T-helper 9 cell (primary cell): ENCODE measurements around the gene ABCD1.

ENCODE experiments used
- DNase-seq: peaks from one replicate; pipeline ENCODE4 v3.0.0-alpha.2; 2020

ABCD1 gene

DNA sequence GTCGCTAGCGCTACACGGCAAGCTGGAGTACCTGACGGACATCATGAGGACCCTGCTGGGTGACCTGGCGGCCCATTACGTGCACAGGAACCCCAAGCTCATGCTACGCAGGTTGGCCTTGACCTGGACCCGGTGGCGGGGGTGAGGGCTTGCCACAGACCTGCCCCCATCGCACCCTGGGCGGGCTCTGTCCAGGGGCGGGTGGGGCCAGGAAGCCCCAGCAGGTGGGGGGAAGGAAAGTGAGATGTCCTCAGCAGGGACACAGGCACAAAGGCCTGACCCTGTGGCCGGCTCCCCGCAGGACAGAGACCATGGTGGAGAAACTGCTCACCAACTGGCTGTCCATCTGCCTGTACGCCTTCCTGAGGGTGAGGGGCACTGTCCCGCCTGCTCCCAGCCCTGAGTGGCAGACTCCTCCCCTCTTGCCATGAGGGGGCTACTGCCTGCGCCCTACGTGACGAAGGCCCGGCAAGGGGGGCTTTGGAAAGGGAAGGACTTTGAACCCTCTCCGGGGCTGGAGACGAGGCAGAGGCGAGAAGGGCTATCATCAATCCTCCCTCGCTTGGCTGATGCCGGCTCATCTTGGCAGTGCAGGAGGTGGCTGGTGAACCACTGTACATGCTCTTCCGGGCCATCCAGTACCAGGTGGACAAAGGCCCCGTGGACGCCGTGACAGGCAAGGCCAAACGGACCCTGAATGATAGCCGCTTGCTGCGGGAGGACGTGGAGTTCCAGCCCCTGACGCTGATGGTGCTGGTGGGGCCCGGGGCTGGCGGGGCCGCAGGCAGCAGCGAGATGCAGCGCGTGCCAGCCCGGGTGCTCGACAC, 50.9 kb downstream of the ABCD1 start:
- no peak for DNase-seq

DNA sequence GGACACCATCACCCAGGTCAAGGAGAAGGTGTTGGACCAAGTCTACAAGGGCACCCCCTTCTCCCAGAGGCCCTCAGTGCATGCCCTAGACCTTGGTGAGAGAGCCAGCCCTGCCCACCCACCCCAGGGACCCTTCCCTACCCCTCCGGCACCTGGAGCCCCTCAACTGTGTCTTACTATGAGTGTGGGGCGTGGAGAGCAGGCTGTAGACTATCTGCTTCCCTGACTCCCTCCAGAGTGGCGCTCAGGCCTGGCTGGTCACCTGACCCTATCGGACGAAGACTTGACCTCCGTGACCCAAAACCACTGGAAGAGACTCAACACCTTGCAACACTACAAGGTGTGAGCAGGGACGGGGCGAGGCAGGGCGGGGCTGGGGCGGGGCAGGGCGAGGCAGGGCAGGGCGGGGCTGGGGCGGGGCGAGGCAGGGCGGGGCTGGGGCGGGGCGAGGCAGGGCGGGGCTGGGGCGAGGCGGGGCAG, 51.5 kb downstream of the ABCD1 start:
- DNase-seq = no peak

DNA sequence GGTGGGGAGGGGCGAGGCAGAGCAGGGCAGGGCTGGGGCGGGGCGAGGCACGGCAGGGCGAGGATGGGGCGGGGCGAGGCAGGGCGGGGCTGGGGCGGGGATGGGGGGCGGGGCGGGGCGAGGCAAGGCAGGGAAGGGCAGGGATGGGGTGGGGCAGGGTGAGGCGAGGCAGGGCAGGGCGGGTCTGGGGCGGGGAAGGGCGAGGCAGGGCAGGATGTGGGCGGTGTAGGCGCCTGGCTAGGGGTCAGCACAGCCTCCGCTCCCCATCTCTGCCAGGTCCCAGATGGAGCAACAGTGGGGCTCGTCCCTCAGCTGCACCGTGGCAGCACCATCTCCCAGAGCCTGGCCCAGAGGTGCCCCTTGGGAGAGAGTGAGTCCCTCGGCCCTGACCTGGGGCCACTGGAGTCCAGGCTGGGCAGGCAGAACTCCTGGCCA, 52.0 kb downstream of the ABCD1 start:
- DNase-seq = no peak

DNA sequence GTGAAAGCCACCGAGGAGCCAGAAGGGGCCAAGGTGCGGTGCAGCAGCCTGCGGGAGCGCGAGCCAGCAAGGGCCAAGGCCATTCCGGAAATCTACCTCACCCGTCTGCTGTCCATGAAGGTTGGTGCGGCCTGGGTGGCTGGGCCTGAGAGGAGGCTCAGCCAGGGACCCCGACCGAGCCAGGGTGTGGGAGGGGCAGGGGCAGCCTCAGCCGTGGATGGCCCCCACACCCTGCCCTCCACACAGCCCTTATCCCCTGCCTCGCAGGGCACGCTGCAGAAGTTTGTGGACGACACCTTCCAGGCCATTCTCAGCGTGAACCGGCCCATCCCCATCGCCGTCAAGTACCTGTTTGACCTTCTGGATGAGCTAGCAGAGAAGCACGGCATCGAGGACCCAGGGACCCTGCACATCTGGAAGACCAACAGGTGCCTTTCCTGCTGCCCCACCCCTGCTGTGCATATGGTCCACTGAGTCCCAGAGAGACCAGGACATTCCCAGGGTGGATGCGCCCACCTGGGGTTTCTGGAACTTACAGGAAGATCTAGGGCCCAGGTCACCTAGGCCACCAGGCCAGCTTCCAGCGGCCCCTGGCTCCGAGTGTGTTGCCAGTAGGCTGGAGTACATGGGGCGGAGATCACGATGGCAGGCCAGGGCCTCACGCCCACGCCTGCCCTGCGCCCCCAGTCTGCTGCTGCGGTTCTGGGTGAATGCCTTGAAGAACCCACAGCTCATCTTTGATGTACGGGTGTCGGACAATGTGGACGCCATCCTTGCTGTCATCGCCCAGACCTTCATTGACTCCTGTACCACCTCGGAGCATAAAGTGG, 52.8 kb downstream of the ABCD1 start:
- DNase-seq = no peak

DNA sequence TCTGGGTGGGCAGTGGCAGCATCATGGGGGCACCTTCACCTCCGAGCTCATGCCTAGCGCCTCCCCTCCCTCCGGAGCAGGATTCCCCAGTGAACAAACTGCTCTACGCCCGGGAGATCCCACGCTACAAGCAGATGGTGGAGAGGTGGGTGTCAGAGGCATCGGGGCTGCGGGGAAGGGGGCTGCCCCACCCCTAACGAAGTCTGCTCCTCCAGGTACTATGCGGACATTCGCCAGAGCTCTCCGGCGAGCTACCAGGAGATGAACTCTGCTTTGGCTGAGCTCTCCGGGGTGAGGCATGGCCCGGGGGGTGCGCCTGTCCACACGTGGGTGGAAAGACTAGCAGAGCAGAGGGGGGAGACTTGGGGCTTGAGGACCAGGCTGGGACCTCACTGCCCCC, 53.5 kb downstream of the ABCD1 start:
- DNase-seq = no peak

DNA sequence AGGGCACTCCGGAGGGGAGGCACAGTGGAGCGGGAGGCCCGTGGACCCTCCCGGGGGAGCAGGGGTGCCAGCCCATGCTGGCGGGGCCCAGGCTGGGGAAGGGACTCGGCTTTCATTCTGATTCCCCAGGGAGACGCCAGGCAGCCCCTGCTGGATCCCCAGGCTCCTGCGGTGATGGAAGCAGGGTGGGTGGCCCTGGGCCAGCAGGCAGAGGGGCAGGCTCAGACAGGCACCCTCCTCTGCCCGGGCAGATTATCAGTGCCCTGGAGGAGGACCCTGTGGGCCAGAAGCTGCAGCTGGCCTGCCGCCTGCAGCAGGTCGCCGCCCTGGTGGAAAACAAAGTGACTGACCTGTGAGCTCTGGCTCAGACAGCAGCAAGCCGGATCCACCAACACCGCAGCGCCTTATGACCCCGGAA, 54.0 kb downstream of the ABCD1 start:
- no peak for DNase-seq

DNA sequence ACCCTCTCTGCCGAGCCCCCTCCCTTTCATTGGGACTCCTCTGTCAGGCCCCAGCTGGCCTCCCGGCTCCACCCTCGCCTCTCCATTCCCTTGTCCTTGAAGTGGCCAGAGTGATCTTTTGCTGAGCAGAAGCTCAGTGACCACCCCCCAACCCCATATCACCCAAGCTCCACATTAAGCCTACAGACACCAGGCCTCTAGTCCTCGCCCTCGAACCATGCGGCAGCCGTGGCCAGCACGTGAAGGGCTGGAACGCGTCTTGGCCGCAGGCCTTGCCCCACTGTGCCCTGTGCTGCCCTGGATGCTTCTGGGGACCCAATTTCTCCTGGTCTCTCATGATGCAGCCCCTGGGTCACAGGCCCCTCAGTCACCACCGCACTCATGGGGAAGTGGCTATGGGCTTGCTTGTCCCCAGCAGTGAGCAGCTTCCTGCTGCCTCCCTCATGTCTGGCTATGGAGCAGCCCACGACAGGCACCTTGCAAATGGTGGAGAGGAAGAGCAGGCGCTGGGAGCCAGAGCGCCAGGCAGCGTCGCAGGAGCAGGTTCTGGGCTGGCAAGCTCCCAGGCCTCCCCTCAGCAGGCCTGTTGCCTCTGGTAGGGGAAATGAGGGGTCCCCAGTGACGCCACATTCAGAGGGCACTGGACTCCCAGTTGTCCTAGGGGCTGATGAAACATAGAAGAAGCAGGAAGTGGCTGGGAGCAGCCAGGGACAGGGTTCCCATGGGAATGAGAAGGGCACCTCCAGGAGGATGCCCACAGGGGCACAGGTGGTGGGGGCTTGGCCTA, 55.4 kb downstream of the ABCD1 start:
- no peak for DNase-seq

DNA sequence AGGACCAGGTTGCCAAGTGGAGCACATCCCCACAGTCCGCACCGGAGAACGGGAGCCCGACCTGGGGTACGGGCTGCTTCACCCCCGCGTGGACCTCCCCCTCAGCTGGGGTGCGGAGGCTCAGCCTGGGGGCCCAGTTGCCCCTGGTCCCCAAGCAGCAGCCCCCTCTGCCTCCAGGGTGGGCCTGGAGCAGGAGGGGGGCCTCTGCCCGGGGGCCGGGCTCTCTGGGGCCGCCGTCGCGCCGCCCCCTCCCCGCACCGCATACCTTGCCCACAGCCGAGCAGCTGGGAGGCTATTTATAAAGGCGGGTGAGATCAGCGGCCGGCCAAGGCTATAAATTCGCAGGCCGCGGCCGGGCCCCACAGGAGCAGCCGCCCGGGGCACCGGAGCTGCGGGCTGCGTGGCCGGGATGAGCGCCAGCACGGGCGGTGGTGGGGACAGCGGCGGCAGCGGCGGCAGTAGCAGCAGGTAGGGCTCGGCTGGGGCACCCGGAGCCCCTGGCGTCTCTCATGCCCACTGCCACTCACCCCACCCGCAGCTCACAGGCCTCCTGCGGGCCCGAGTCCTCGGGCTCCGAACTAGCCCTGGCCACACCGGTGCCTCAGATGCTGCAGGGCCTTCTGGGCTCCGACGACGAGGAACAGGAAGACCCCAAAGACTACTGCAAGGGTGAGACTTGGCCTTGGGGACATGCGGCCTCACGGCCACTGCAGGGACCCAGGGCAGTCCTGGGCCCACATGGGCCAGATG, 56.2 kb downstream of the ABCD1 start, which contains the start of gene SRPK3:
SRPK3 (plus strand) TSS at position 364 of the 750 bp plus-strand sequence; CDS start at position 410, 46 bp downstream.
- no peak for DNase-seq

DNA sequence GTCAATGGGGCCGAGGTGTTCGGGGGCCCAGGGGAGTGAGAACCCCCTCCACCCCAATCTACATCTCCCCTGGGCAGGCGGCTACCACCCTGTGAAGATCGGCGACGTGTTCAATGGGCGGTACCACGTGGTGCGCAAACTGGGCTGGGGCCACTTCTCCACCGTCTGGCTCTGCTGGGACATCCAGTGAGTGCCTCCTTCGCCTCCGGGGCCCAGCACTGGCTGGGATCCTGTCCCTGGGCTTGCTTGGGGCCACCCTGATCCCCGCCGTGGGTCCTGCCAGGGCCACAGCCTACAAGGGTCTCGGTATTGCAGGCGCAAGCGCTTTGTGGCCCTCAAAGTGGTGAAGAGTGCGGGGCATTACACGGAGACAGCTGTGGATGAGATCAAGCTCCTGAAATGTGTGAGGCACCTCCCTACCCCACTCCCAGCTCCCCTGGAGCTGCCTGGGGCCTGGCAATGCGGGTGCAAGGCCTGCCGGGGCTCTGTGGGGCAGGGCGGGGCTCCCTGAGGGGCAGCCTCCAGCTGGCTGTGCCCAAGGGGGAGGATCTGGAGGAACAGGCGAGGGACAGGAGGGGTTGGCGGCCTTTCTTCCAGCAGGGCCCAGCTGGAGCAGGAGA, 56.9 kb downstream of the ABCD1 start:
- DNase-seq = no peak

DNA sequence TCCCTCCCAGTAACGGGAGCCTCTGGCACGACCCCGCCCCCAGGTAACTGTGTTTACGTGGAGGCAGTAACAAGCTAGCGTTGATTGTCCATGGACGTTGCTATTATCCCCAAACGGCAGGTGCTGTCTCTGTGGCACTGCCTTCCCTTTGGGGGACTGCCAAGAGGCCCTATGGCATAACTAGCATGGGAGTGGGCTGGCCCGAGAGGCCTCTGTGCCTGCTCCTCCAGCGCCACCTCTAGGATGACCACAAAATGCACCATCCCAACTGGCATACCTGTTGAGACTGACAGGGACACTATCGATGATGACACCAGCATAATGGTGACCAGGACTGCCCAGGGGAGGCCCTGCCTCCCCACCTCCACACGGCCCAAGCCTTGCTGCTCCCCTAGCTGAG, 57.7 kb downstream of the ABCD1 start:
- no peak for DNase-seq

DNA sequence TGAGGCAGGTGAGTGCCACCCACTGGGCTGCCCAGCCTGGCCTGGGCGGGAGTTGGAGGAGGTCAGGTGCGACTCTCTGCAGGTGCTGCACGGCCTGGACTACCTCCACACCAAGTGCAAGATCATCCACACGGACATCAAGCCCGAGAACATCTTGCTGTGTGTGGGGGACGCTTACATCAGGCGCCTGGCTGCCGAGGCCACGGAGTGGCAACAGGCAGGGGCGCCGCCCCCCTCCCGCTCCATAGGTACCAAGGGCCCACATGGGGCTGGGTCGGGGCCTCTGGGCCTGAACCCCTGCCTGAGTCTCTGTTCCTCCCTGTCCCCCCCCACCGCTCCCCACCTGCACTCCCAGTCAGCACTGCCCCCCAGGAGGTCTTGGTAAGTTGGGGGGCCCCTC, 58.2 kb downstream of the ABCD1 start:
- no peak for DNase-seq

DNA sequence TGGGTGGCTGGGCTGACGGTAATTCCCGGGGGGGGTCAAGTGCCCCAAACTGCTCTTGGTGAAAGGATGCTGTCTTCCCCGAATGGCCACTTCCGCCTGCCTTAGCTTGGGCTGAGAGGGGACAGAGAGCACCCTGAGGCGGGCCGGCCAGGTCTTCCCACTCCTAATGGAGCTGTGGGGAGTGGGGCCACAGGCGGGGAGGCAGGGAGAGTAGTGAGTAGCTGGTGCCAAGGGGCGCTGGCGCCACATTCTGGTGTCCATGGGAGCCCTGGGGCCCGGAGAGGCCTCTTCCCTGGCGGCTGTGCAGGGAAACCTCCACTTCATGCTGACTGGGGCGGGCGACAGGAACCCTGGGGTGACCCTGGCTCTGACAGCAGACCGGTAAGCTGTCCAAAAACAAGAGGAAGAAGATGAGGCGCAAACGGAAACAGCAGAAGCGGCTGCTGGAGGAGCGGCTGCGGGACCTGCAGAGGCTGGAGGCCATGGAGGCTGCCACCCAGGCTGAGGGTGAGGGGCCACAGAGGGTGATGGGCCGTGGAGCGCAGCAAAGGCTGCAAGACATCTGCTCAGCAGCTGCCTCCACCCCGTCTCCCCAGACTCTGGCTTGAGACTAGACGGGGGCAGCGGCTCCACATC, 58.8 kb downstream of the ABCD1 start:
- no peak for DNase-seq

DNA sequence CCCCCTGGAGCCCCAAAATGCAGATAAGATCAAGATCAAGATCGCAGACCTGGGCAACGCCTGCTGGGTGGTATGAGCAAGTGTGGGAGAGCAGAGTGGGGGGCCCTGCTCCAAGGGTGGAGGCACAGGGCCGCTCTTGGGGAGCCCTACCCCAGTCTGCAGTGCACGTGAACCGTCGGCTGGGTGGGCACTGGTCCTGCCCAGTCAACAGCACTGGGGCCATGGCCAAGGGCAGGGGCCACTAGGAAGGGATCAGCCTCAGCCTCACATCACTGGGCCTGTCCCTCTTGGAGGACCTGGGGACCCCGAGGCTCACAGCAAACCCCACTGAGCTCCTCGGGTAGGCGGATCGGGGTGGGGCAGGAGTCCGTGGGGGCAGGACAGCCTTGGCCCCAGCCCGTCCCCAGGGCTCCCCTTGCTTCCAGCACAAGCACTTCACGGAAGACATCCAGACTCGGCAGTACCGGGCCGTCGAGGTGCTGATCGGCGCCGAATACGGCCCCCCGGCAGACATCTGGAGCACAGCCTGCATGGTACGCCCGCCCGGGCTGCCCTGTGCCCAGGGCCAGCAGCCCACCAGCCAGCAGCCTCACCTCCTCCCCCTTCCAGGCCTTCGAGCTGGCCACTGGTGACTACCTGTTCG, 59.8 kb downstream of the ABCD1 start:
- no peak for DNase-seq

DNA sequence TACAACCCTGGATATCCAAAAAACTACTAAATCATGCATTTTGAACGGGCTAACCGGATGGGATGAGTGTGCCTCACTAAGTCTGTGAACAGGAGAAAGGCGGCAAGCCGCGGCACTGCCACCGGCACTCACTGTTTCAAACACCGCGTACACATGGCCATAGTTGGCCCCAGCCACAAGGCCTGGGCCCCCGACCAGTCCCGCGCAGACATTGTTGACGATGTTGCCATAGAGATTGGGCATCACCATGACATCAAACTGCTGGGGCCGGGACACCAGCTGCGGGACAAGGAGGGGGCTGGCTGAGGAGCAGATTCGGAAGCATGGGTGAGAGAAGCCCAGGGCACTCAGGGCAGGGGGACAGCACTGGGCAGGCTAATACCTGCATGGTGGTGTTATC, 62.0 kb downstream of the ABCD1 start:
- DNase-seq = no peak

DNA sequence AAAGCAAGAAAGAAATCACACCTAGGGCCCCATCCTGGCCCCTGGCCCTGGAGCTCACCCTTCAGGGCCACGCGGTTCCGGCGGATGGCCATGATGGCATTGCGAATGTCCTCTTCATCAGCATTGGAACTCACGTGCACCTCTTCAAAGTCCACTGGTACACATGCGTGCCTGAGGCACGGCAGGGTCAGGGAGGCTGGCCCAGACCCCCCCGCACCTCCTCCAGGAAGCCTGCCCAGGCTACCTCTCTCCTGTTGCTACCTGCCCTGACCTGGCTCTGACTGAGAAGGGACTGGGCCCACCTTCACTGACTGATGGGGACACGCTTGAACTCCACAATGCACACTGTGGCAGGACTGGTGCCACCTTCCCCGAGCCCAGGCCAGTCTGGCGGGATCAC, 65.0 kb downstream of the ABCD1 start:
- DNase-seq = no peak

DNA sequence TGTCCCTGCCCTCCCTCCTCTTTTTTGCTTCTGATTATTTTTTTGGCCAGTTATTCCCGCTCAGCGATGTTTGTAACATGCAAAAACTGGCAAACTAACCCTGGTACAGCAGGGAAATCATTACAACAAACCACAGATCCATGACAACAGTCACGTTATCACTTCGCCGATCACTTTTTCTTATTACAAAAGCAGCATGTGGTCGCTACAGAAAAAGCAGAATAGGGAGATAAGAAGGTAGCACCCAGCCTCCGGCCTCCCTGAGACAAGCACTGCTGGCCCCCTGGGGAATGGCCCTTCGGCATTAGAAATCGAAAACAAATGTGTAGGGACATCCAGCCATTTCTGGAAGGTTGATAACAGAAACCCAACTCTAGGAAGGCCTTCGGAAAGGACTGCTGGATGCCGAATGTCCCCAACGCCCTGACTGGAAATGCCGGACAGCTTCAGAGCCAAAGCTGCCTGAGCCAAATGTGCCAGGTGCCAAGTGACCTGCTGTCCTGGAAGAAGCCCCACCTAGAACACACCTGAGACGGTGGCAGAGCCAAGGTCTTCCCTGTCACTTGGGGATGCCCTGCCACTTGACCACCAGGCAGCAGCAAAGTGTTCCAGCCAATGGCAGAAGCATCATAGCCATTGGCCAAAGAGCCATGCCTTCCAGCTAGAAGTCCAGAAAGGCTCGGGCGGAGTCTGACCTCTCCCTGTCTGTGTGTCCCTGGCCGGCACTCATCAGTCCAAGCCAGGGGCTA, 66.6 kb downstream of the ABCD1 start:
- no peak for DNase-seq

DNA sequence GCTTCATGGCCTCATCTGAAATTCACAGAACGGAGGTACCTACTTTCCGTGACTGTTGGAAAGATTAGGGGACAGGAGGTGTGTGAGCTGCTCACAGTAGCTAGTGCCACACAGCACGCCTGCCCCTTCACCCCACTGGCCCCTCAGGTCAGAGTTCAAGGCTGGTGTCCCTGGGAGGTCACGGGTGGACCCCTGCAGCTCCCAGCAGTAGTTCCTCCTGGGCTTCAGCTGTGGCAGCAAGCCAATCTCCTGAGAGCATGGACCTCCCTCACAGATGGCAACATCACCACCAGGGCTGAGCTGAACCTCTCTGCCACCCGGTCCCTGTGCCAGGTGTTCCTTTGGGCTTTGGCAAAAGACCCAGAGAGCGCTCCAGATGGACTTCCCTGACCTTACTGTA, 67.7 kb downstream of the ABCD1 start:
- no peak for DNase-seq

DNA sequence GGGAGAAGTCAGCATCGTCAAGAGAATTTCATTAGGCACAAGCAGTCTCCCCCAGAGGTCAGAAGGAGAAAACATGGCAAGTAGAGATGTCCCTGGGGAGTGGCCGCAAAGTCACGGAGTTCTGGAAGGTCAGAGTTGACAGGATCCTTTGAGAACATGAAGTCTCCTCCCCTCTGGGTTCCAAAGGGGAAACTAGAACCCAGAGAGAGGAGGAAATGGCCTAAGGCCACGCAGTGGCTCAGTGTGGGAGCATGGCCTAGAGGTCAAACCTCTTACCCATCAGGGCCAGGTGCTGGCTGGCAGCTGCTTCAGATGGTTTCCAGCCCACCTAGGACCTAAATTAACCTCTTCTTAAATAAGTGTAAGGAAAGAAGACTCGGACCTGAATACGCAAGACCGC, 68.6 kb downstream of the ABCD1 start:
- DNase-seq = no peak
